HepG2 (cell line): ENCODE measurements around the gene SGCD. TPM values are rescaled to one million over a fixed set of nuclear protein-coding genes. Genes with fewer than 3 reads are reported as not detected.

Source experiments
- AKAP8 ChIP-seq: sonication (generic); formaldehyde crosslinking; IDR thresholded peaks from 2 replicates; pipeline ENCODE4 v1.5.1; 2020; ENCODE audit warnings: mild to moderate bottlenecking, missing genetic modification reagents
- HES4 ChIP-seq: sonication (generic); formaldehyde crosslinking; IDR thresholded peaks from 2 replicates; pipeline ENCODE4 v1.9.0; 2021; ENCODE audit warnings: mild to moderate bottlenecking, missing genetic modification reagents, borderline replicate concordance
- HNRNPUL1 ChIP-seq: fragments of 200-400 bp; formaldehyde crosslinking; IDR thresholded peaks from 2 replicates; pipeline ENCODE4 v1.6.1; 2017; ENCODE audit warnings: low read depth, mild to moderate bottlenecking, low read length, moderate library complexity
- JUN ChIP-seq: sonication (generic); formaldehyde crosslinking; IDR thresholded peaks from 2 replicates; pipeline ENCODE4 v1.4.0; 2020; ENCODE audit warnings: mild to moderate bottlenecking, missing genetic modification reagents
- KLF16 ChIP-seq, 2 experiments: sonication (generic) in 1 of 2; formaldehyde crosslinking in 1 of 2; IDR thresholded peaks; 2 replicates each; pipeline versions ENCODE4 v1.6.1 to v1.8.0; 2016 to 2023; ENCODE audit warnings: missing genetic modification reagents in 2 of 2, missing compliant biosample characterization in 1 of 2
- LRRFIP1 ChIP-seq: sonication (generic); formaldehyde crosslinking; conservative IDR thresholded peaks from 2 replicates; pipeline ENCODE4 v1.4.0; 2020; ENCODE audit warnings: missing genetic modification reagents
- MAFG ChIP-seq: sonication (generic); formaldehyde crosslinking; IDR thresholded peaks from 2 replicates; pipeline ENCODE4 v1.5.1; 2020; ENCODE audit warnings: mild to moderate bottlenecking, missing genetic modification reagents
- MEIS2 ChIP-seq: sonication (generic); formaldehyde crosslinking; IDR thresholded peaks from 2 replicates; pipeline ENCODE4 v1.9.0; 2021; ENCODE audit warnings: mild to moderate bottlenecking, missing genetic modification reagents
- NONO ChIP-seq, 2 experiments: fragments of 450-650 bp in 1 of 2; sonication (generic) in 1 of 2; formaldehyde crosslinking in 1 of 2; IDR thresholded peaks in 1 of 2; conservative IDR thresholded peaks in 1 of 2; 2 replicates each; pipeline versions ENCODE4 v1.6.1 to v1.8.0; 2017 to 2022; ENCODE audit warnings: mild to moderate bottlenecking in 1 of 2, missing genetic modification reagents in 1 of 2, moderate library complexity in 1 of 2
- NR0B2 ChIP-seq: sonication (generic); formaldehyde crosslinking; IDR thresholded peaks from 2 replicates; pipeline ENCODE4 v1.4.0; 2020; ENCODE audit warnings: mild to moderate bottlenecking, missing genetic modification reagents
- POGZ ChIP-seq: sonication (generic); formaldehyde crosslinking; IDR thresholded peaks from 2 replicates; pipeline ENCODE4 v1.4.0; 2020; ENCODE audit warnings: mild to moderate bottlenecking, missing genetic modification reagents
- STAT6 ChIP-seq: sonication (generic); formaldehyde crosslinking; IDR thresholded peaks from 2 replicates; pipeline ENCODE4 v1.4.0; 2020; ENCODE audit warnings: missing genetic modification reagents, mild to moderate bottlenecking, borderline replicate concordance
- TEF ChIP-seq: sonication (generic); formaldehyde crosslinking; IDR thresholded peaks from 2 replicates; pipeline ENCODE4 v1.5.0; 2020; ENCODE audit warnings: missing genetic modification reagents
- TFAP4 ChIP-seq: sonication (generic); IDR thresholded peaks from 2 replicates; pipeline ENCODE4 v1.6.1; 2016; ENCODE audit warnings: low read depth, borderline replicate concordance
- U2AF1 ChIP-seq: fragments of 200-400 bp; formaldehyde crosslinking; optimal IDR thresholded peaks from 2 replicates; pipeline ENCODE3; 2017; ENCODE audit warnings: mild to moderate bottlenecking, low read depth, low read length
- WIZ ChIP-seq: sonication (generic); formaldehyde crosslinking; IDR thresholded peaks from 2 replicates; pipeline ENCODE4 v1.5.1; 2020; ENCODE audit warnings: mild to moderate bottlenecking, missing genetic modification reagents
- ZBTB20 ChIP-seq: sonication (generic); formaldehyde crosslinking; IDR thresholded peaks from 2 replicates; pipeline ENCODE4 v1.8.1; 2023; ENCODE audit warnings: missing genetic modification reagents, low read depth, mild to moderate bottlenecking, borderline replicate concordance
- ZNF121 ChIP-seq: sonication (generic); formaldehyde crosslinking; IDR thresholded peaks from 2 replicates; pipeline ENCODE4 v1.5.0; 2020; ENCODE audit warnings: mild to moderate bottlenecking, missing genetic modification reagents
- ZNF260 ChIP-seq: sonication (generic); formaldehyde crosslinking; IDR thresholded peaks from 2 replicates; pipeline ENCODE4 v1.4.0; 2020; ENCODE audit warnings: missing genetic modification reagents, low read depth, mild to moderate bottlenecking, borderline replicate concordance
- ZNF563 ChIP-seq: sonication (generic); formaldehyde crosslinking; IDR thresholded peaks from 2 replicates; pipeline ENCODE4 v1.8.0; 2022; ENCODE audit warnings: mild to moderate bottlenecking, moderate library complexity, missing genetic modification reagents
- ZNF704 ChIP-seq: sonication (generic); formaldehyde crosslinking; IDR thresholded peaks from 2 replicates; pipeline ENCODE4 v1.8.1; 2023; ENCODE audit warnings: mild to moderate bottlenecking, inconsistent platforms, moderate library complexity, missing genetic modification reagents, borderline replicate concordance
- polyA plus RNA-seq, 8 experiments: library from polyadenylated mRNA; depleted of rRNA in 3 of 8; stranded (reverse) in 7 of 8; unstranded in 1 of 8; fragments of >200 nt; fragmentation: Illumina TruSeq in 4 of 8; extraction: Trizol in 4 of 8; gene quantifications; 2 replicates each; pipeline versions ENCODE4 v1.2.1 to v1.2.3, GENCODE V29; 2011 to 2016; ENCODE audit warnings: low read depth in 4 of 8, missing spikeins in 1 of 8, mixed read lengths in 1 of 8; ENCODE audit not compliant: insufficient read depth in 1 of 8
- total RNA-seq, 5 experiments: library from RNA; depleted of rRNA; stranded (reverse); fragments of >200 nt; fragmentation: Illumina TruSeq; extraction: Trizol; gene quantifications; 2 replicates each; pipeline ENCODE4 v1.2.3, GENCODE V29; 2016; ENCODE audit warnings: low read depth in 1 of 5

The SGCD gene
- total and polyA plus RNA-seq, 2 of the 13 experiments (the other 11 are each of a cell fraction or from before 2014, with no cell fraction given) = not detected

- TF ChIP-seq LRRFIP1 (CRISPR knock-in tag) (no peak), STAT6 (CRISPR knock-in tag) (no peak; the same call in 1 of the 2 replicates), ZNF260 (CRISPR knock-in tag) (no peak), NR0B2 (CRISPR knock-in tag) (no peak), POGZ (peak; percentile 41; the same call in 1 of the 2 replicates), NONO (IDR thresholded peaks at IDR 0.05) (no peak), NONO (CRISPR knock-in tag; conservative IDR thresholded peaks at IDR 0.05) (no peak), AKAP8 (no peak), ZNF704 (CRISPR knock-in tag) (no peak), ZNF121 (CRISPR knock-in tag) (no peak), ZNF563 (CRISPR knock-in tag) (no peak), WIZ (no peak), KLF16 (CRISPR knock-in tag; IDR thresholded peaks at IDR 0.05) (0 out of 4 replicates have a peak, but pooled peaks of 1 of the 2 experiments have one; percentile 15), TEF (no peak), TFAP4 (no peak), JUN (CRISPR knock-in tag) (no peak), ZBTB20 (peak; percentile 83; the same call in 1 of the 2 replicates), HES4 (CRISPR knock-in tag) (no peak), MAFG (CRISPR knock-in tag) (no peak), MEIS2 (CRISPR knock-in tag) (0 out of 2 replicates have a peak, but pooled peaks have one; percentile 36), U2AF1 (no peak), HNRNPUL1 (peak; percentile 95)
Measured at GRCh38 chr5:156693113-156693512, 366.1 kb downstream of the SGCD start (continued).
